DMS114 treated with DMSO at 0.1 percent for 48 hours (cell line): ENCODE data around the gene LPP.

Experiments used
- DNase-seq: peaks from one replicate; lab custom pipeline; 2025; ENCODE audit not compliant: unreplicated experiment; lab: John Stamatoyannopoulos, UW

The LPP gene

GRCh38 chr3:188169830-188170455 lies 16.0 kb downstream of the LPP start:
- DNase-seq, result no peak

GRCh38 chr3:188170461-188171459 lies 16.8 kb downstream of the LPP start:
- DNase-seq, result no peak

GRCh38 chr3:188171682-188172467 lies 17.9 kb downstream of the LPP start:
- no peak for DNase-seq

- no peak for DNase-seq
Observed at GRCh38 chr3:188174317-188175044, 20.5 kb downstream of the LPP start.

GRCh38 chr3:188176476-188176875 lies 22.5 kb downstream of the LPP start:
- DNase-seq, result no peak

GRCh38 chr3:188176884-188177283 lies 22.9 kb downstream of the LPP start:
- DNase-seq, result no peak

- DNase-seq, result no peak
Observed at GRCh38 chr3:188177721-188178120, 23.8 kb downstream of the LPP start.

- no peak for DNase-seq
Observed at GRCh38 chr3:188178293-188178936, 24.5 kb downstream of the LPP start.

GRCh38 chr3:188179006-188179966 lies 25.3 kb downstream of the LPP start:
- DNase-seq, result no peak

GRCh38 chr3:188180114-188180513 lies 26.2 kb downstream of the LPP start:
- DNase-seq, result no peak

GRCh38 chr3:188183452-188183851 lies 29.5 kb downstream of the LPP start:
- no peak for DNase-seq

GRCh38 chr3:188184160-188184559 lies 30.2 kb downstream of the LPP start:
- DNase-seq, result no peak

GRCh38 chr3:188184649-188185048 lies 30.7 kb downstream of the LPP start:
- DNase-seq, result no peak

- no peak for DNase-seq
Observed at GRCh38 chr3:188185717-188186251, 31.8 kb downstream of the LPP start.

- no peak for DNase-seq
Observed at GRCh38 chr3:188187053-188187452, 33.1 kb downstream of the LPP start.

GRCh38 chr3:188188911-188189310 lies 35.0 kb downstream of the LPP start:
- no peak for DNase-seq

- DNase-seq, result no peak
Observed at GRCh38 chr3:188191460-188191859, 37.5 kb downstream of the LPP start.

GRCh38 chr3:188192034-188192433 lies 38.1 kb downstream of the LPP start:
- DNase-seq, result no peak

GRCh38 chr3:188194332-188194731 lies 40.4 kb downstream of the LPP start:
- DNase-seq, result no peak
